SU-DHL-6 (cell line): ENCODE measurements around the gene MYCBPAP.

Source experiments
- H2AFZ ChIP-seq: fragments of 200-600 bp; sonication (generic); 2 replicates; pipeline ENCODE4 v1.6.1; 2014; ENCODE audit warnings: low read depth, mild to moderate bottlenecking, moderate library complexity, mixed read lengths, antibody characterized with exemption, low read length; ENCODE audit not compliant: severe bottlenecking
- H3F3A ChIP-seq: fragments of 200-600 bp; shearing (Covaris generic); 2 replicates; pipeline ENCODE4 v1.6.0; 2016; ENCODE audit warnings: antibody characterized with exemption, mild to moderate bottlenecking; ENCODE audit not compliant: insufficient read depth
- H3K27ac ChIP-seq: fragments of 200-600 bp; sonication (generic); 2 replicates; pipeline ENCODE4 v1.5.1; 2016; ENCODE audit warnings: low read depth, mild to moderate bottlenecking, low read length, moderate library complexity, mixed read lengths
- H3K27me3 ChIP-seq: fragments of 200-600 bp; sonication (generic), shearing (Covaris generic); 2 replicates; pipeline ENCODE4 v1.6.0; 2014; ENCODE audit warnings: mild to moderate bottlenecking, low read length
- H3K36me3 ChIP-seq: fragments of 200-600 bp; sonication (generic); 2 replicates; pipeline ENCODE4 v1.6.1; 2014; ENCODE audit warnings: mild to moderate bottlenecking, low read length, mixed read lengths
- H3K4me2 ChIP-seq: fragments of 300-600, 200-600 bp; shearing (Covaris generic), sonication (generic); 2 replicates; pipeline ENCODE4 v1.6.0; 2014; ENCODE audit warnings: low read length, low read depth, mild to moderate bottlenecking; ENCODE audit not compliant: poor library complexity, severe bottlenecking
- H3K4me3 ChIP-seq: fragments of 200-600 bp; sonication (generic); 2 replicates; pipeline ENCODE4 v1.5.1; 2014; ENCODE audit warnings: antibody characterized with exemption, low read length, mild to moderate bottlenecking, mixed read lengths; ENCODE audit not compliant: insufficient read depth, poor library complexity, severe bottlenecking
- H3K79me2 ChIP-seq: fragments of 200-600 bp; sonication (generic); 2 replicates; pipeline ENCODE4 v1.6.1; 2014; ENCODE audit warnings: mild to moderate bottlenecking, low read length, moderate library complexity; ENCODE audit not compliant: insufficient read depth
- H3K9ac ChIP-seq: fragments of 200-600 bp; sonication (generic); 2 replicates; pipeline ENCODE4 v1.7.0; 2014; ENCODE audit warnings: mild to moderate bottlenecking, low read length
- H3K9me2 ChIP-seq: fragments of 200-600 bp; sonication (generic); replicated peaks from 2 replicates; pipeline ENCODE4 v1.6.1; 2014; ENCODE audit warnings: low read length; ENCODE audit not compliant: insufficient read depth
- H3K9me3 ChIP-seq: fragments of 200-600 bp; sonication (generic); 2 replicates; pipeline ENCODE4 v1.6.1; 2014; ENCODE audit warnings: low read length, mixed read lengths; ENCODE audit not compliant: insufficient read depth
- H4K20me1 ChIP-seq: fragments of 200-600 bp; sonication (generic); 2 replicates; pipeline ENCODE4 v1.6.1; 2014; ENCODE audit warnings: low read depth, mild to moderate bottlenecking, antibody characterized with exemption, low read length, moderate library complexity, mixed read lengths
- EZH2phosphoT487 ChIP-seq: fragments of 200-600 bp; sonication (generic), shearing (Covaris generic); conservative IDR thresholded peaks from 2 replicates; pipeline ENCODE4 v1.6.1; 2018; ENCODE audit warnings: mild to moderate bottlenecking, antibody characterized with exemption, low read length, moderate library complexity, mixed read lengths
- TF ChIP-seq, protein P1 (sequence below): fragments of 200-600 bp; sonication (generic); IDR thresholded peaks from one replicate; pipeline ENCODE4 v1.5.1; 2017; ENCODE audit warnings: antibody characterized with exemption, mild to moderate bottlenecking, low read length, moderate library complexity; ENCODE audit not compliant: insufficient read depth, poor library complexity, severe bottlenecking

Gene MYCBPAP

DNA sequence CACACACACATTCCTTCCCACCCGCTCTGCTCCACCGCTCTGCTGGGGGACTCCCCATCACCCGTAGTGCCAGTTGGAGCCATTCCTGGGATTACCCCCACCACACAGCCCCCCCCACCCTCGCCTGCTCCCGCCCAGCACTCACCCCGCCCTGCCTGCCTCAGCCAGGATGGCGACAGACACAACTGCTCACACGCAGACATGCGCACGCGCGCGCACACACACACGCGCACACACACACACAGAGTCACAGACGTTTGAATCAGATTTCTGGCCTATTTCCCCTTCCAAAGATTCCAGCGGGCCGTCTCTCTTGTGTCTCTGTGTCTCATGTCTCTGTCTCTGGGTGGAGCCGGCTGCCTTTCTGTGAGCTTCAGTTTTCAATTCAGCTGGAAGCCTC lies 56.7 kb downstream of the MYCBPAP start:
- H3K27me3 ChIP-seq, result no peaks in the 10 kb centered on the region
- TF ChIP-seq EZH2phosphoT487, result no peak
- TF ChIP-seq, protein P1, sequence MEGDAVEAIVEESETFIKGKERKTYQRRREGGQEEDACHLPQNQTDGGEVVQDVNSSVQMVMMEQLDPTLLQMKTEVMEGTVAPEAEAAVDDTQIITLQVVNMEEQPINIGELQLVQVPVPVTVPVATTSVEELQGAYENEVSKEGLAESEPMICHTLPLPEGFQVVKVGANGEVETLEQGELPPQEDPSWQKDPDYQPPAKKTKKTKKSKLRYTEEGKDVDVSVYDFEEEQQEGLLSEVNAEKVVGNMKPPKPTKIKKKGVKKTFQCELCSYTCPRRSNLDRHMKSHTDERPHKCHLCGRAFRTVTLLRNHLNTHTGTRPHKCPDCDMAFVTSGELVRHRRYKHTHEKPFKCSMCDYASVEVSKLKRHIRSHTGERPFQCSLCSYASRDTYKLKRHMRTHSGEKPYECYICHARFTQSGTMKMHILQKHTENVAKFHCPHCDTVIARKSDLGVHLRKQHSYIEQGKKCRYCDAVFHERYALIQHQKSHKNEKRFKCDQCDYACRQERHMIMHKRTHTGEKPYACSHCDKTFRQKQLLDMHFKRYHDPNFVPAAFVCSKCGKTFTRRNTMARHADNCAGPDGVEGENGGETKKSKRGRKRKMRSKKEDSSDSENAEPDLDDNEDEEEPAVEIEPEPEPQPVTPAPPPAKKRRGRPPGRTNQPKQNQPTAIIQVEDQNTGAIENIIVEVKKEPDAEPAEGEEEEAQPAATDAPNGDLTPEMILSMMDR, result no peak
- no peaks in the 10 kb centered on the region for H3K79me2 ChIP-seq
- no peak overlapping the region for H3K4me3 ChIP-seq
- H3F3A ChIP-seq, result no peaks in the 10 kb centered on the region
- no peak overlapping the region for H3K4me2 ChIP-seq
- no peak overlapping the region for H3K9ac ChIP-seq
- no peaks in the 10 kb centered on the region for H3K9me2 ChIP-seq
- H2AFZ ChIP-seq, result no peak overlapping the region
- no peaks in the 10 kb centered on the region for H4K20me1 ChIP-seq
- no peaks in the 10 kb centered on the region for H3K36me3 ChIP-seq
- H3K9me3 ChIP-seq, result no peaks in the 10 kb centered on the region
- H3K27ac ChIP-seq, result no peak overlapping the region

DNA sequence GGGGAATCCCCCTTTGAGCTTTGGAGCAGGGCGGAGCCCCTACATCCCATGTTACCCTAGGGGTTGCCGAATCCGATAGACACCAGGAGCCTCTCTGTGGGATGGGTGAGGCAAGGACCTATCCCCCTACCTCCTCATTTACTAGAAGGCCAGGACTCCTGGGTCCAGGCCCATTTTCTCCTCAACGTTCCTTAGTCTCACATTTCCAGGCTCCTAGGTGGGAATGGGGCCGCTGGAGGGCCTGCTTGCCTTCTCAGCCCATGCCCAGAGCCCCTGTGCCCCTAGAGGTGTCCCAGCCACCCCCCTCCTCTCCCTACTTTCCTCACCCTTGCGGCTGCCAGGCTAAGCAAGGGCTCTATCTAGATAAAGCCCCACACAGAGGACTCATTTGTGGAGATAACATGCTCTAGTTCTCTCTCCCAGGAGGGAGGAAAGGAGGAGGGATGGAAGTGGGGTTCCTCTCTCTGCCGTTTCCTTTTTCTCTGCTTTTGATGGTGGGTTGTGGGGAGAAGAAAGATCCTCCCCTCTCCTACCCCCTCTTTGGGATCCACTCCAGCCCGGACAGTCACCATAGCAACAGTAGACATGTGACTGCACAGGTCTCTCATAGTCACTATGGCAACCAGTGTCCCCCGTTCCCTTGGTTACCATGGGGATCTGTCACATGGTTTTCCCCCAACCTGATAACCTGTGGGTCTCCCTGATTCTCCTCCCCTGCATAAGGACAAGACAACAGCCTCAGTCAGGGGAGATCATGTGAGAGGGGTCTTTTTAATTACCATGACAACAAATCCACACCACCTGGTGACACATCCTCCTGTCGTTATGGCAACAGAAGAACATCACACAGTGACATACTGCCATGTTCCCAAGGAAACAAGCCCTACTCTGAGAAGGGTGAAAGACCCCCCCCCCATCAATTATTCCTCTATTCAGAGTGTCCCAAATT lies 57.4 kb downstream of the MYCBPAP start:
- no peak overlapping the region for H3K4me3 ChIP-seq
- no peak overlapping the region for H3K27ac ChIP-seq
- no peaks in the 10 kb centered on the region for H3K9me3 ChIP-seq
- no peak overlapping the region for H2AFZ ChIP-seq
- no peaks in the 10 kb centered on the region for H4K20me1 ChIP-seq
- no peaks in the 10 kb centered on the region for H3F3A ChIP-seq
- no peaks in the 10 kb centered on the region for H3K27me3 ChIP-seq
- no peaks in the 10 kb centered on the region for H3K79me2 ChIP-seq
- H3K9ac ChIP-seq, result no peak overlapping the region
- no peaks in the 10 kb centered on the region for H3K9me2 ChIP-seq
- no peak overlapping the region for H3K4me2 ChIP-seq
- H3K36me3 ChIP-seq, result no peaks in the 10 kb centered on the region
- TF ChIP-seq, protein P1, result no peak
- no peak for TF ChIP-seq EZH2phosphoT487

DNA sequence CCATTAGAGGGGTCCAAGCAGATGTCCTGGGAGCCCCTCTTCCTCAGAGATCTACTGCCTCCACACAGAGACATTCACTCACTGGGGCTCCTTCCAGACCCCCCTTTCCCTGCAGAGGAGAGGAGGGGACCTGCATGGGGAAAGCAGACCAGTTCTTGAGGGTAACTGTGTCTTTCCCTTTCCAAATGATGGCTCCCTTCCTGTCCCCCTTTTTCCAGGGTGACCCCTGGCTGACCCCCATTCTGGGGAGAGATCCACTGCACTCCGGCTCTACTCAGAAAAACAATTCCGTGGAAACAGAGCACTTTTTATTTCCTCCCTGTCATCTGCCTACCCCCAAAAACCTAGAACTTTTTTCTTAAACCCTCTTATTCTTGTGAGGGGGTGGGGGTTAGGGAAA lies 58.6 kb downstream of the MYCBPAP start:
- Histone ChIP-seq H3K4me2 (no peak overlapping the region), H4K20me1 (no peaks in the 10 kb centered on the region), H3K27me3 (no peaks in the 10 kb centered on the region), H3K27ac (no peak overlapping the region), H3K9me2 (no peaks in the 10 kb centered on the region), H3K36me3 (no peaks in the 10 kb centered on the region), H3K4me3 (no peak overlapping the region), H3K9me3 (no peaks in the 10 kb centered on the region), H3K9ac (no peak overlapping the region), H3F3A (no peaks in the 10 kb centered on the region), H2AFZ (no peak overlapping the region), H3K79me2 (no peaks in the 10 kb centered on the region)
- no peak for TF ChIP-seq EZH2phosphoT487
- TF ChIP-seq, protein P1, result no peak
